ENCODE results near the gene SLN.

SLN gene

GRCh38 chr11:107682572-107682971 lies 29.3 kb downstream of the SLN start:
- ATAC-seq (ENCODE audit: insufficient read depth, low read depth), result no peak
- no peaks in the 10 kb centered on the region for H3K27me3 ChIP-seq (ENCODE audit: insufficient read depth, low read length, poor library complexity)

GRCh38 chr11:107682171-107682570 lies 29.7 kb downstream of the SLN start:
- Histone ChIP-seq H3K4me3 (ENCODE audit: low read depth in 1 of 2, low read length in 2 of 2) (no peak overlapping the region), H3K27ac (ENCODE audit: low read length) (no peak overlapping the region), H3K36me3 (ENCODE audit: insufficient read depth, low read length) (no peaks in the 10 kb centered on the region), H3K27me3 (ENCODE audit: insufficient read depth, low read length, poor library complexity) (no peaks in the 10 kb centered on the region), H3K9ac (ENCODE audit: low read depth, low read length) (no peak overlapping the region), H3K4me2 (ENCODE audit: insufficient read depth, low read length) (no peak overlapping the region), H3K9me3 (ENCODE audit: insufficient read depth, low read length, severe bottlenecking) (no peaks in the 10 kb centered on the region), H2AFZ (ENCODE audit: low read depth, low read length) (no peak overlapping the region), H3K79me2 (ENCODE audit: insufficient read depth, low read length) (no peaks in the 10 kb centered on the region), H4K20me1 (ENCODE audit: insufficient read depth, low read length) (no peaks in the 10 kb centered on the region), H3K4me1 (ENCODE audit: insufficient read depth, low read length) (no peaks in the 10 kb centered on the region)
- TF ChIP-seq CTCF (IDR thresholded peaks at IDR 0.05; ENCODE audit: borderline replicate concordance, extremely low read depth, low read length, poor library complexity, severe bottlenecking) (no peak), EZH2 (IDR thresholded peaks at IDR 0.05; ENCODE audit: borderline replicate concordance, low read depth, low read length, severe bottlenecking) (no peak)
- DNase-seq (no peak), ATAC-seq (ENCODE audit: insufficient read depth, low read depth) (no peak)

More at GRCh38 chr11:107682572-107682971, 29.3 kb downstream of the SLN start:
- Histone ChIP-seq H3K27ac (ENCODE audit: low read length) (no peak overlapping the region), H3K9me3 (ENCODE audit: insufficient read depth, low read length, severe bottlenecking) (no peaks in the 10 kb centered on the region), H2AFZ (ENCODE audit: low read depth, low read length) (no peak overlapping the region), H3K4me2 (ENCODE audit: insufficient read depth, low read length) (no peak overlapping the region), H4K20me1 (ENCODE audit: insufficient read depth, low read length) (no peaks in the 10 kb centered on the region), H3K9ac (ENCODE audit: low read depth, low read length) (no peak overlapping the region), H3K79me2 (ENCODE audit: insufficient read depth, low read length) (no peaks in the 10 kb centered on the region), H3K4me1 (ENCODE audit: insufficient read depth, low read length) (no peaks in the 10 kb centered on the region), H3K36me3 (ENCODE audit: insufficient read depth, low read length) (no peaks in the 10 kb centered on the region), H3K4me3 (ENCODE audit: low read depth in 1 of 2, low read length in 2 of 2) (no peak overlapping the region)
- TF ChIP-seq CTCF (IDR thresholded peaks at IDR 0.05; ENCODE audit: borderline replicate concordance, extremely low read depth, low read length, poor library complexity, severe bottlenecking), result no peak
- TF ChIP-seq EZH2 (IDR thresholded peaks at IDR 0.05; ENCODE audit: borderline replicate concordance, low read depth, low read length, severe bottlenecking), result no peak
- DNase-seq, result no peak

GRCh38 chr11:107679255-107680024 lies 32.4 kb downstream of the SLN start:
- DNase-seq (no peak), ATAC-seq (ENCODE audit: insufficient read depth, low read depth) (no peak)
- Histone ChIP-seq H3K4me3 (ENCODE audit: low read depth in 1 of 2, low read length in 2 of 2) (no peak overlapping the region), H3K27ac (ENCODE audit: low read length) (no peak overlapping the region), H3K27me3 (ENCODE audit: insufficient read depth, low read length, poor library complexity) (no peaks in the 10 kb centered on the region), H3K79me2 (ENCODE audit: insufficient read depth, low read length) (no peaks in the 10 kb centered on the region), H3K36me3 (ENCODE audit: insufficient read depth, low read length) (no peaks in the 10 kb centered on the region), H2AFZ (ENCODE audit: low read depth, low read length) (no peak overlapping the region), H3K4me1 (ENCODE audit: insufficient read depth, low read length) (no peaks in the 10 kb centered on the region), H4K20me1 (ENCODE audit: insufficient read depth, low read length) (no peaks in the 10 kb centered on the region), H3K9ac (ENCODE audit: low read depth, low read length) (no peak overlapping the region), H3K4me2 (ENCODE audit: insufficient read depth, low read length) (no peak overlapping the region), H3K9me3 (ENCODE audit: insufficient read depth, low read length, severe bottlenecking) (no peaks in the 10 kb centered on the region)
- no peak for TF ChIP-seq EZH2 (IDR thresholded peaks at IDR 0.05; ENCODE audit: borderline replicate concordance, low read depth, low read length, severe bottlenecking)
- TF ChIP-seq CTCF (IDR thresholded peaks at IDR 0.05; ENCODE audit: borderline replicate concordance, extremely low read depth, low read length, poor library complexity, severe bottlenecking), result no peak
